Measurements from ENCODE around the gene MDP1.

DNA sequence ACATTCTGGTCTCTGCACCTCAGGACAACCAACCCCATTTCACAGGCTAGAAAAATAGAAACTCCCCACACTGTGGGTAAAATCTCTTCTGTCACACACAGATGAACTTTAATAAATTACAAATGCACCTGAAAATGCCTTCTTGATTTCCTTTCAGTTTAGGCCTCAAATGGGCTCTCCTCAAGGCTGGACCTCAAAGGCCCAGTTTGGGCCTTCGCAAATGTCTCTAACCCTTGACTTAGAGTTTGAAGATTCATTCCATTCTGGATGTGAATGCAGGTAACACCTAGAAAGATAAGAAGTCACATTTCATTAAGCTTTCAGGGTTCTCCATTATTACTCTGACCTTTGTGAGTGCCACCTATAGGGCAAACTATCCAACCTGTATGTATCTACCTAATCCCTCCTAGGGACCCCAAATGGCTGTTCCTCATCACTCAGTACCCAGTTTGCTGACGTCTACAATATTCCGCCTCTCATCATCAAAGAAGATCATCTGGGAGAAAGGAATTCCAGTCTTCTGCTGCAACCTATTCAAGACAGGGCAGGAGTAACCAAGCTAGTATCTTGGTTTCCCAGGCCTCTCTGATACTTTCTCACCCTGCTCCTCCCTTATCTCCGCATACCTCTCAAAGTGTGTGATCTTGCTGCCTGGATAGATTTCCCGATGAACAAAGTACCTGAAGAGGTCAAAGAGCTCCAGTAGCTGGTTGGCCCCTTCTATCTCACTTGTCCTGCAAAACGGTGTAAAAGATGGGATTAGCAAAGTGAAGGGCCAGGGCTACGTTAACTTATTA is 1.8 kb downstream of the MDP1 start:
- TF ChIP-seq, protein P1, sequence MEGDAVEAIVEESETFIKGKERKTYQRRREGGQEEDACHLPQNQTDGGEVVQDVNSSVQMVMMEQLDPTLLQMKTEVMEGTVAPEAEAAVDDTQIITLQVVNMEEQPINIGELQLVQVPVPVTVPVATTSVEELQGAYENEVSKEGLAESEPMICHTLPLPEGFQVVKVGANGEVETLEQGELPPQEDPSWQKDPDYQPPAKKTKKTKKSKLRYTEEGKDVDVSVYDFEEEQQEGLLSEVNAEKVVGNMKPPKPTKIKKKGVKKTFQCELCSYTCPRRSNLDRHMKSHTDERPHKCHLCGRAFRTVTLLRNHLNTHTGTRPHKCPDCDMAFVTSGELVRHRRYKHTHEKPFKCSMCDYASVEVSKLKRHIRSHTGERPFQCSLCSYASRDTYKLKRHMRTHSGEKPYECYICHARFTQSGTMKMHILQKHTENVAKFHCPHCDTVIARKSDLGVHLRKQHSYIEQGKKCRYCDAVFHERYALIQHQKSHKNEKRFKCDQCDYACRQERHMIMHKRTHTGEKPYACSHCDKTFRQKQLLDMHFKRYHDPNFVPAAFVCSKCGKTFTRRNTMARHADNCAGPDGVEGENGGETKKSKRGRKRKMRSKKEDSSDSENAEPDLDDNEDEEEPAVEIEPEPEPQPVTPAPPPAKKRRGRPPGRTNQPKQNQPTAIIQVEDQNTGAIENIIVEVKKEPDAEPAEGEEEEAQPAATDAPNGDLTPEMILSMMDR (conservative IDR thresholded peaks at IDR 0.05 in 1 of 2, IDR thresholded peaks at IDR 0.05 in 1 of 2; ENCODE audit: low read depth in 1 of 2, low read length in 2 of 2): no peak
- TF ChIP-seq EZH2 (IDR thresholded peaks at IDR 0.05; ENCODE audit: low read length, missing control alignments): no peak

All from fibroblast of lung (primary cell).